NOMO-1 treated with dmso at 0.1 percent for 144 hours (cell line): ENCODE data around the gene ARL15.

Experiments
- DNase-seq: peaks from one replicate; lab custom pipeline; 2025; ENCODE audit not compliant: unreplicated experiment; lab: John Stamatoyannopoulos, UW

The ARL15 gene

GRCh38 chr5:54254482-54255198, 55.7 kb downstream of the ARL15 start:
- DNase-seq: no peak

- DNase-seq: no peak
These were observed 58.4 kb downstream of the ARL15 start for GRCh38 chr5:54251981-54252380.

- DNase-seq: peak; percentile 39
These were observed 61.0 kb downstream of the ARL15 start for GRCh38 chr5:54249210-54250028.

GRCh38 chr5:54247226-54247625, 63.1 kb downstream of the ARL15 start:
- DNase-seq: no peak

DNA sequence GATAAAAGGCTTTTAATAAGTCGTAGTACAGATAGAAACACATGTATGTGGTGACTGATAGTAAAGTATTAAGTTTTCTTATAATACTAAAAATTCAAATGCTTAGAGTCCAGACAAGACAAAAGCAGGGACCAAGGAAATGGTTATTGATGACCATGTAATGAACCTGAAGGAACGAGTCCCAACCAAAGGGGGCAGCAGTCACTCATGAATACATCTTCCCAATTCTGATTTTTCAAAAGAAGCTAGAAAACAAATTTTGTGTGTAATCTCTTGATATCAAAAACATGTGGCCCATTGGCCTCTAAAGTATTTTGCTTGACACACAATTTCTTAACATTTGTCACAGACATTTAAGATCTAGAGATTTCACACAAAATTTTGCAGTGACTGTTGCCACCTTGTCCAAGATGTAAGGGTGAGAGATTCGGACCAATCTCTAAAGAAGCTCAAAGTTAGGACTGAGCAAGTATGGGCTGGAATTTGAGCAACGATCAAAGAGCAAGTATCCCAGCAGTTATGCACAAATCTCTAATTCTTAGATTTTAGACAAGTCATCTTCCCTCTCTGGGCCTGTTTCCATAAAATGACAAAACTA, 66.8 kb downstream of the ARL15 start:
- DNase-seq: peak; percentile 5

GRCh38 chr5:54242297-54242696, 68.1 kb downstream of the ARL15 start:
- DNase-seq: no peak

DNA sequence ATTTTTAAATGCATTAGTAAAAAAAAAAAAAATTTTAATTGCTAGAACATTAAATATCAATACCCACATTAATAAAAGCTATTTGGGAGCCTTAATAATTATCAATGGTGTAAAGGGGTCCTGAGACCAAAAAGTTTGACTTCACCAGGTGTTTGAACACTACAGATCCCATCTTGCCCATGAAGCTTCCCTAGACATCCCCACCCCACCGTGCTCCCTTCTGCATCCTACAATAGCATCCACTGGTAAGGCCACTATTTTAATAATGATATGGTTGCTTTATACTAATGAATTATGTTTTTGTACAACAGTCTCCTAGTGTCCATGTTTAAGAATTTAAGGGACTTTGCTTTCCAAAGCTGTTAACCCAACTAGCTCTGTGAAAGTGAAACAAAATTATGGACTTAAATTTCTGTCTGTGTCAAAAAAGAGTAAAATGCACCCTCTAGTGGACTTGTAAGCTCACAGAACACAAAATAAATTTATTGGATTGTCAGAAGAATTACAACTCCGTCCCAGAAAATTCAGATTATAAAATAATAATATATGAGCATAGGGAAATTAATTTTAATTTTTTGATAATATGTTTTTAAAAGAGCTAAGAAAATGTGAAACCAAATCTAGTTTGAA, 76.0 kb downstream of the ARL15 start:
- DNase-seq: no peak

DNA sequence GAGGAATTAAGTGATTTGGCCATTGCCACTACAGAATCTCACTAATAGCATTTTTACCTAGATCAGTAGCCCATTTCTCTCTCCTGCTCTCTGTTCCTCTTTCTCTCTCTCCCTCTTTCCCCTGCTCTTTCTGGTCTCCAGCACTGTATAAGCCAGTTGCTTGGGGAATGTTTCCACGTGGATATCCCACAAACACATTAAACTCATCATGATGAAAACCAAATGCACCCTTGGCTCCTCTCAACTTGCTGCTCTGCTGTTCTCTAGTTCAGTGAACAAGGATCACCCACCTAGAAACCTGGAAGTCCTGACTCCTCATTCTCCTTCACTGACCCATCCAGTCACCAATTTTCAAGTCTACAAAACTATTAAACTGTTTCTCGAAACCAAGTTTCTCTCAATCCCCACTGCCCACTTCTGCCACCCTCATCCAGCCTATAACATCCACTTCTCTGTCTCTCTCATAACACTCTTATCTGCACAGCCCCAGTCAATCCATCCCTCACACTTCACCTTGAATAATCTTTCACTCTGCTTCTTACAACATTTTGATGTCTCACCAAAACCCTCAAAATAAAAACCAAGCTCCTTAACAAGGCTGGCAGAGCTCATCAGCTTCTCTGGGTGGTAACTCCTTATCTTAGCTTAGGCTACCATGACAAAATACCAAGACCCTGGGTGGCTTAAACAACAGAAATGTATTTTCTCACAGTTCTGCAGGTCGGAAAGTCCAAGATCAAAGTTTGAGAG, 79.3 kb downstream of the ARL15 start:
- no peak for DNase-seq

GRCh38 chr5:54229041-54229780, 81.2 kb downstream of the ARL15 start:
- no peak for DNase-seq

DNA sequence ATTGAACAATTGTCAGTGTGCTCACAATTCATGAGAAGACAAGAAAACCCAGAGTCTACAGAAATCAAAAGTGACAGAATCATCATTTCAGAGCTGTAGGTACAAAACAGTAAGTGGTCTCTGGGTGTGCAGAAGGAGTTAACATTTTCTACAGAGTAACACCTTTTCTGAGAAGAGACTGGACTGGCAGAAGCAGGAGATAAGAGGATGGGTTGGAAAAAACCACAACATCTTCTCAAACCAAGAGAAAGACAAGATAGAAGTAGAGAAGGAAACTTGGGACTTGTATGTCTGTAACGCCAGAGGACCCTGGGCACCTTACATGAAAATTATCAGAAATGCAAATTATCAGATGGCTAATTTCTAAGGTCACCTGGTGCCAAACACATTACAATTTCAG, 82.6 kb downstream of the ARL15 start:
- DNase-seq: no peak

- no peak for DNase-seq
These were observed 83.3 kb downstream of the ARL15 start for GRCh38 chr5:54227109-54227508.

DNA sequence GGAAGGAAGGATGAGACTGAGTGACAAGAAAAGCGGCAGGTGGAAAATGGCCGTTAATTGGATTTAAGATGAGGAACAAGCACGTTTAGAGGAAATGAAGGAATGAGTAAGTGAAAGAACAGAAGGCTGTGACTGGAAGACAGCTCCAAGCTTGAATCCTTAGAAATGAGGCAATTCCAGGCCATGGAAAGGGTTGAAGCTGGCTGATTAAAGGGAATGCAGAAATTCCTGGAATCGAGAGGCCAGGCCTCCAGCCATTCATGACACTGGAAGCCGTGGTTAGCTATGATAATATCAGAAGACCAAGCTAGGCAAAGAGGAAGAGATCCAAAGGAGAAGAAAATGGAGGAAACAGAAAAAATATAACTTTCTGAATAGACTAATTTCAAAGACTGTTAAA, 84.2 kb downstream of the ARL15 start:
- no peak for DNase-seq

DNA sequence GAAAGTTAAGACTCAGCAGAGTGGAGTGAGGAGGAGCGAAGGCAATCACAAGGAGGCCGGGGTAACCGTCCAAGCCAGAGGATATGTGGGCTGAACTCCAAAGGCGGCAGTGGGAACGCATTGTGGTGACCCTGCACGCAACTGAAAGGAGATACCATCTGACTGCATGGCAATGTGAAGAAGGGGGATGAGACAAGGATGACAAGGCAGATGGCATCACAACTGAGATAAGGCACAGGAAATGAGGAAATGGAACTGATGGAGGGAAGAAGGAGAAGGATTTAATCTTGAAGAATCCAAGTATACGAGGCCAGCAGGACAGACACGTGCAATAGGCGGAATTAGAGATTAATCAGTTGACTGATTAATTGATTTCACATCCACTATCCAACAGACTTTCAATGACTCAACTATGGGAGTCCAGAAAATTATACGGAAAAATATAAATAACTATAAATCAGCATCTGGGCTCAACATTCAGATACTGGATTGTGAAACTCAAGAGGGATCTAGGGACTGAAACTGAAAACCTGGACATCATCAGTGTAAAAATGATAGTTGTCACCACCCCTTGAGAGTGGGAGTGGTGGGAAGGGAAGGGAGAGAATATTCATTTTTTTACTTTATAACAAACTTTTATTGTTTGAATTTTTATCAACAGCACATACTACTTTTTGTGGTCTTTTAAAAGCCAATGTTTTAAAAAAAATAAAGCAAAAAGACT, 86.1 kb downstream of the ARL15 start:
- DNase-seq: no peak

- DNase-seq: no peak
These were observed 88.0 kb downstream of the ARL15 start for GRCh38 chr5:54222336-54222735.

GRCh38 chr5:54221135-54221534, 89.2 kb downstream of the ARL15 start:
- no peak for DNase-seq

GRCh38 chr5:54220230-54221040, 89.9 kb downstream of the ARL15 start:
- DNase-seq: no peak

DNA sequence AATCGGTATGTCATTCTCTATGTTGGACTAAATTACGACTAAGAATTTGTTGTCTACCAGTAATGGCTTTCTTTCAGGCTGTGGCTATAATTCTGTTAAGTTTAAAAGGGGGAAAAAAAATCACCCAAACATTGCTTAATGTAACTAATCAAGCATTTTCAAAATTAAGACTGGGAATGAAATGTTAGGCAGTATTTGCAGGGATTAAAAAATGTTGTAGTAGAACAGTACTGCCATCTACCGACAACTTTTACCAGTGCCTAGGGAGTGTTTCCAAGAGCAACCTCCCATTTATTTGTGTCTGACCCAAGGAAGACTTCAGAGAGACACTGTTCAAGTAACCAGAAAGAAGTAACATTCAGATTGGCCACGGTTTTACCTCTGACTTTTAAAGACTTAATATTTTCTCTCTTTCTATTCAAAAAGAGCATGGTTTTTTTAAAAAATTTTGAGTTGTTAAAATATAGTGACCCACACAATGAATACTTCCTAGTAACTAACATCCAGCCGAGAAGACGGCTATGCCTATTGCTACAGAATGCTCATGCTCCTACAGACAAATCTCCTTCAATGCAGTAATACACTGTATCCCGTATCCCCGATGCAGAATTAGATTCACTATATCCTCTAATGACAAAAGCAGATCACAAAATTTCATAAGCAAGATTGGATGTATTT, 92.4 kb downstream of the ARL15 start:
- no peak for DNase-seq

DNA sequence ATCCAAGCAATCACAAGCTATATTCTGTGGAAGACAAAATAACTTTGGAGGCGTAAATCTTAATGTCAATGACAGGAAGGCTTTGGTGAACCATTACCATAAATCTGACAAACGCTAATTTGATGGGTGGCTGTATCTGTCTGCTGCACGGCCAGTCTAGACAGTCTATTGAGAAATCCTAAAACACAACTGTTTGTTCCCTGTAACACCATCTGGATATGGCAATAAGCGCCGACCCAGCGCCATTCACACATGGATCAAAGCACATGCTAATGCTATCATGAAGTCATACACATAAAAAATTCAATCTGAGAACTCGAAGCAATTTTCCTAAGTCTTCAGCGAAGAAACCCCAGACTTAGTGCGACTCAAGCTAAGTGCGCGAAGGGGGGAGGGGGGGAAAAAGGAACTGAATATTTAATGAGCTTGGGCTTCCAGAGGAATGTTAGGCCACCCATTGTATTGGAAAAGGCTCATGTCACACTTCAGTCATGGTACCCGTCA, 95.1 kb downstream of the ARL15 start:
- no peak for DNase-seq
